Naive thymus-derived CD8-positive, alpha-beta T cell (primary cell): ENCODE data around the gene MAPK7. TPM values are rescaled to one million over a fixed set of nuclear protein-coding genes. Genes with fewer than 3 reads are reported as not detected.

Source experiments
- ATAC-seq, 2 donors: fragments of 150-1000 bp; cut with Tn5 transposase in 1 of 2; sonication (Bioruptor Pico), chemical (Tn5 transposase) in 1 of 2; 1 replicate in 1 of 2; 2 replicates in 1 of 2; pipeline ENCODE4 v1.10.0; 2021; ENCODE audit warnings: mild to moderate bottlenecking in 2 of 2, moderate library complexity in 2 of 2
- POLR2A ChIA-PET: fragments of 350-600 bp; sonication (Branson Sonifier 250); formaldehyde crosslinking; loops from one replicate; lab custom pipeline; 2021; ENCODE audit warnings: antibody characterized with exemption; lab: Charles Lee
- DNase-seq, 10 donors: peaks; one replicate each; pipeline versions ENCODE4 v3.0.0 to v3.0.0-alpha.2; 2020 to 2022
- H3K27ac Mint-ChIP-seq, 10 donors: one replicate each; pipeline ENCODE4 v1.8.0; 2020 to 2022; ENCODE audit warnings: mild to moderate bottlenecking in 10 of 10, mixed read lengths in 10 of 10, moderate library complexity in 4 of 10, inconsistent platforms in 1 of 10
- H3K27me3 Mint-ChIP-seq, 5 donors: one replicate each; pipeline ENCODE4 v1.8.0; 2021 to 2022; ENCODE audit warnings: mixed read lengths in 5 of 5
- H3K36me3 Mint-ChIP-seq, 3 donors: one replicate each; pipeline ENCODE4 v1.8.0; 2020 to 2022; ENCODE audit warnings: mixed read lengths in 3 of 3, mild to moderate bottlenecking in 2 of 3, inconsistent platforms in 1 of 3
- H3K4me1 Mint-ChIP-seq, 4 donors: one replicate each; pipeline ENCODE4 v1.8.0; 2021 to 2022; ENCODE audit warnings: mixed read lengths in 4 of 4
- H3K4me3 Mint-ChIP-seq, 10 donors: one replicate each; pipeline ENCODE4 v1.8.0; 2020 to 2022; ENCODE audit warnings: mild to moderate bottlenecking in 10 of 10, mixed read lengths in 10 of 10, moderate library complexity in 6 of 10, inconsistent platforms in 1 of 10
- H3K9me3 Mint-ChIP-seq, 9 donors: one replicate each; pipeline ENCODE4 v1.8.0; 2020 to 2022; ENCODE audit warnings: mixed read lengths in 9 of 9, mild to moderate bottlenecking in 3 of 9, inconsistent platforms in 1 of 9, moderate library complexity in 1 of 9
- polyA plus RNA-seq, 3 donors: library from polyadenylated mRNA; unstranded; fragments of 300-500 nt; fragmentation: Illumina TruSeq; gene quantifications; one replicate each; pipeline ENCODE4 v1.2.3, GENCODE V29; 2021
- total RNA-seq, 8 experiments: library from RNA in 2 of 8; stranded (reverse) in 2 of 8; gene quantifications; one replicate each; pipeline ENCODE4 v1.2.3 and lab custom pipeline; 2021 to 2026

MAPK7 gene
- total and polyA plus RNA-seq, 5 experiments from 2014 or later, result 2.9 to 22.2 (median 7.7) TPM

GRCh38 chr17:19369107-19369778, 9.1 kb upstream of the MAPK7 start:
- ATAC-seq, result no peak
- POLR2A ChIA-PET, result no interaction called here
- peaks cover 11 to 44% (median 30%) of the 10 kb centered on the region in 4 donors for H3K4me1 Mint-ChIP-seq
- H3K4me3 Mint-ChIP-seq, result peak overlapping the region in 7 of 10 donors; percentile 2 to 88 (median 41)
- DNase-seq, result no peak
- no peaks in the 10 kb centered on the region for H3K36me3 Mint-ChIP-seq
- peaks cover 0 to 10% (median 3%) of the 10 kb centered on the region in 5 donors for H3K27me3 Mint-ChIP-seq
- peak overlapping the region in 7 of 10 donors; percentile 2 to 98 (median 73) for H3K27ac Mint-ChIP-seq
- no peaks in the 10 kb centered on the region for H3K9me3 Mint-ChIP-seq

GRCh38 chr17:19369846-19370492, 8.3 kb upstream of the MAPK7 start:
- peak in 3 of 10 donors; percentile 12 to 30 (median 24) for DNase-seq
- no peaks in the 10 kb centered on the region for H3K36me3 Mint-ChIP-seq
- peaks cover 0 to 10% (median 3%) of the 10 kb centered on the region in 5 donors for H3K27me3 Mint-ChIP-seq
- peak; percentile 44 to 64 for ATAC-seq
- H3K27ac Mint-ChIP-seq, result peak overlapping the region; percentile 38 to 98 (median 77)
- peak overlapping the region; percentile 13 to 88 (median 70) for H3K4me3 Mint-ChIP-seq
- POLR2A ChIA-PET, result no interaction called here
- H3K4me1 Mint-ChIP-seq, result peaks cover 11 to 46% (median 30%) of the 10 kb centered on the region in 4 donors
- no peaks in the 10 kb centered on the region for H3K9me3 Mint-ChIP-seq

GRCh38 chr17:19370493-19370960, 7.8 kb upstream of the MAPK7 start:
- Mint-ChIP-seq H3K4me3 (peak overlapping the region in 8 of 10 donors; percentile 54 to 88 (median 72)), H3K36me3 (no peaks in the 10 kb centered on the region), H3K9me3 (no peaks in the 10 kb centered on the region), H3K27me3 (peaks cover 0 to 8% (median 3%) of the 10 kb centered on the region in 5 donors), H3K4me1 (peaks cover 11 to 46% (median 30%) of the 10 kb centered on the region in 4 donors), H3K27ac (peak overlapping the region in 5 of 10 donors; percentile 73 to 98 (median 88))
- POLR2A ChIA-PET, result interaction anchor here (0.8 kb wide), 1 partner anchor 8 kb away, joined by 3 read pairs; the partner anchor contains the start of gene B9D1
- no peak for DNase-seq
- no peak for ATAC-seq

- peaks cover 11 to 50% (median 31%) of the 10 kb centered on the region in 4 donors for H3K4me1 Mint-ChIP-seq
- POLR2A ChIA-PET, result interaction anchor here (0.8 kb wide), 1 partner anchor 9 kb away, joined by 3 read pairs; the partner anchor contains the start of gene B9D1
- no peak for DNase-seq
These were observed 6.9 kb upstream of the MAPK7 start for GRCh38 chr17:19371259-19372010.

GRCh38 chr17:19372011-19372370, 6.3 kb upstream of the MAPK7 start:
- no peaks in the 10 kb centered on the region for H3K36me3 Mint-ChIP-seq
- DNase-seq (no peak), ATAC-seq (no peak)
- H3K4me1 Mint-ChIP-seq, result peaks cover 14 to 52% (median 35%) of the 10 kb centered on the region in 4 donors
- POLR2A ChIA-PET, result no interaction called here
- no peaks in the 10 kb centered on the region for H3K27me3 Mint-ChIP-seq
- peak overlapping the region in 2 of 10 donors; percentile 28 to 55 for H3K4me3 Mint-ChIP-seq
- peak overlapping the region in 3 of 10 donors; percentile 65 to 98 (median 79) for H3K27ac Mint-ChIP-seq
- no peaks in the 10 kb centered on the region for H3K9me3 Mint-ChIP-seq

More at GRCh38 chr17:19371259-19372010, 6.9 kb upstream of the MAPK7 start:
- Mint-ChIP-seq H3K27me3 (no peaks in the 10 kb centered on the region), H3K4me3 (peak overlapping the region in 6 of 10 donors; percentile 10 to 55 (median 36)), H3K9me3 (no peaks in the 10 kb centered on the region), H3K27ac (peak overlapping the region in 5 of 10 donors; percentile 59 to 98 (median 79)), H3K36me3 (no peaks in the 10 kb centered on the region)
- ATAC-seq, result no peak

- H3K36me3 Mint-ChIP-seq, result no peaks in the 10 kb centered on the region
- DNase-seq (no peak), ATAC-seq (no peak)
- no peaks in the 10 kb centered on the region for H3K27me3 Mint-ChIP-seq
- POLR2A ChIA-PET, result no interaction called here
- peak overlapping the region in 1 of 10 donors; percentile 30 for H3K4me3 Mint-ChIP-seq
- peaks cover 15 to 56% (median 40%) of the 10 kb centered on the region in 4 donors for H3K4me1 Mint-ChIP-seq
- H3K27ac Mint-ChIP-seq, result peak overlapping the region in 2 of 10 donors; percentile 65 to 79
- no peaks in the 10 kb centered on the region for H3K9me3 Mint-ChIP-seq
These were observed 5.9 kb upstream of the MAPK7 start for GRCh38 chr17:19372439-19372838.

- H3K27ac Mint-ChIP-seq, result no peak overlapping the region
- DNase-seq (no peak), ATAC-seq (no peak)
- no peak overlapping the region for H3K4me3 Mint-ChIP-seq
- peaks cover 17 to 59% (median 41%) of the 10 kb centered on the region in 4 donors for H3K4me1 Mint-ChIP-seq
- H3K9me3 Mint-ChIP-seq, result no peaks in the 10 kb centered on the region
- POLR2A ChIA-PET, result no interaction called here
- no peaks in the 10 kb centered on the region for H3K36me3 Mint-ChIP-seq
- no peaks in the 10 kb centered on the region for H3K27me3 Mint-ChIP-seq
These were observed 5.3 kb upstream of the MAPK7 start for GRCh38 chr17:19372866-19373504.

GRCh38 chr17:19374136-19374535, 4.2 kb upstream of the MAPK7 start:
- no peak for ATAC-seq
- Mint-ChIP-seq H3K27ac (no peak overlapping the region), H3K4me1 (peaks cover 15 to 53% (median 39%) of the 10 kb centered on the region in 4 donors)

GRCh38 chr17:19375732-19376131, 2.6 kb upstream of the MAPK7 start:
- Mint-ChIP-seq H3K27ac (peak overlapping the region in 1 of 10 donors; percentile 59), H3K27me3 (no peaks in the 10 kb centered on the region), H3K36me3 (peaks cover 0 to 4% (median 2%) of the 10 kb centered on the region in 3 donors), H3K4me1 (peaks cover 12 to 43% (median 25%) of the 10 kb centered on the region in 4 donors), H3K9me3 (no peaks in the 10 kb centered on the region), H3K4me3 (peak overlapping the region in 3 of 10 donors; percentile 40 to 57 (median 41))
- POLR2A ChIA-PET, result no interaction called here
- ATAC-seq, result no peak
- DNase-seq, result no peak

More at GRCh38 chr17:19374136-19374535, 4.2 kb upstream of the MAPK7 start:
- Mint-ChIP-seq H3K27me3 (no peaks in the 10 kb centered on the region), H3K9me3 (no peaks in the 10 kb centered on the region), H3K4me3 (no peak overlapping the region), H3K36me3 (no peaks in the 10 kb centered on the region)
- POLR2A ChIA-PET, result interaction anchor here (1.5 kb wide), 1 partner anchor 12 kb away, joined by 4 read pairs; the partner anchor contains the start of gene B9D1
- DNase-seq, result no peak

- POLR2A ChIA-PET, result interaction anchor here (0.6 to 2.8 kb wide), 5 partner anchors 10 to 89 kb away, joined by 3 to 42 read pairs (median 4); partner anchors contain the start of genes B9D1 and MFAP4
- Mint-ChIP-seq H3K27ac (peak overlapping the region; percentile 95 to 99 (median 98)), H3K4me1 (peaks cover 10 to 32% (median 17%) of the 10 kb centered on the region in 4 donors), H3K9me3 (no peaks in the 10 kb centered on the region), H3K36me3 (peaks cover 0 to 13% (median 7%) of the 10 kb centered on the region in 3 donors), H3K4me3 (peak overlapping the region; percentile 94 to 100 (median 99)), H3K27me3 (no peaks in the 10 kb centered on the region)
- ATAC-seq (no peak), DNase-seq (no peak)
These were observed 1.5 kb upstream of the MAPK7 start for GRCh38 chr17:19376811-19377210.

- H3K4me3 Mint-ChIP-seq, result peak overlapping the region; percentile 94 to 100 (median 99)
- POLR2A ChIA-PET, result interaction anchor here (0.5 to 2.8 kb wide), 14 partner anchors 9 to 1423 kb away, joined by 3 to 42 read pairs (median 4); partner anchors contain the start of genes AKAP10, ALDH3A2, B9D1 and MFAP4
- DNase-seq, result peak; percentile 86 to 96 (median 90)
- peaks cover 0 to 17% (median 7%) of the 10 kb centered on the region in 3 donors for H3K36me3 Mint-ChIP-seq
- no peaks in the 10 kb centered on the region for H3K9me3 Mint-ChIP-seq
- H3K27ac Mint-ChIP-seq, result peak overlapping the region; percentile 95 to 99 (median 98)
- peaks cover 12 to 23% (median 14%) of the 10 kb centered on the region in 4 donors for H3K4me1 Mint-ChIP-seq
- H3K27me3 Mint-ChIP-seq, result no peaks in the 10 kb centered on the region
- peak; percentile 88 for ATAC-seq
These were observed 489 bp upstream of the MAPK7 start for GRCh38 chr17:19377602-19378415.
